A549 (cell line): ENCODE results near the gene CCND2. TPM values are rescaled to one million over a fixed set of nuclear protein-coding genes. Genes with fewer than 3 reads are reported as not detected.

Experiments
- ATAC-seq, 2 experiments: fragments of 200-7000 bp in 1 of 2; fragments of >200 bp in 1 of 2; cut with Nextera tagmentation in 1 of 2; cut with Tn5 transposase in 1 of 2; 3 replicates each; pipeline versions ENCODE4 v1.8.0 to v1.9.1; 2018 to 2020; ENCODE audit warnings: mild to moderate bottlenecking in 1 of 2, moderate library complexity in 1 of 2
- CTCF ChIA-PET: fragments of 300-600 bp; sonication (Branson Sonifier 250); formaldehyde crosslinking; extraction: SDS; loops from one replicate; lab custom pipeline; 2021; ENCODE audit warnings: antibody characterized with exemption, inconsistent platforms; lab: Yijun Ruan, JAX
- POLR2A ChIA-PET: fragments of 350-600 bp; formaldehyde crosslinking; extraction: SDS; loops from one replicate; lab custom pipeline; 2021; ENCODE audit warnings: antibody characterized with exemption, inconsistent platforms; lab: Yijun Ruan, JAX
- DNase-seq, 2 experiments: peaks; one replicate each; pipeline versions ENCODE4 v3.0.0 to v3.0.0-alpha.2; 2011 to 2016; ENCODE audit warnings: low read depth in 1 of 2, low spot score in 1 of 2
- FAIRE-seq: peaks from 2 replicates; lab custom pipeline; 2011; peaks lifted over from hg19 to GRCh38; lab: Jason Lieb, UNC
- H3K27ac ChIP-seq, 2 experiments: fragments of >200 bp; sonication (Bioruptor Twin); formaldehyde crosslinking; 3 replicates each; pipeline ENCODE4 v1.5.1; 2016 to 2017
- H3K4me1 ChIP-seq: fragments of >200 bp; sonication (Bioruptor Twin); formaldehyde crosslinking; 3 replicates; pipeline ENCODE4 v1.6.1; 2016
- H3K4me2 ChIP-seq: fragments of >200 bp; sonication (Bioruptor Twin); formaldehyde crosslinking; 3 replicates; pipeline ENCODE4 v1.6.1; 2016
- H3K4me3 ChIP-seq: fragments of >200 bp; sonication (Bioruptor Twin); formaldehyde crosslinking; 3 replicates; pipeline ENCODE4 v1.5.1; 2016
- H3K9me3 ChIP-seq: fragments of >200 bp; sonication (Bioruptor Twin); formaldehyde crosslinking; 3 replicates; pipeline ENCODE4 v1.6.1; 2016
- CEBPB ChIP-seq, 2 experiments: fragments of >200 bp in 1 of 2; sonication (Bioruptor Twin) in 1 of 2; formaldehyde crosslinking in 1 of 2; IDR thresholded peaks; 2 replicates each; pipeline ENCODE4 v1.6.1; 2012 to 2016
- CHD4 ChIP-seq: fragments of 200-600 bp; sonication (generic); IDR thresholded peaks from 2 replicates; pipeline ENCODE4 v1.6.1; 2016; ENCODE audit warnings: antibody characterized with exemption, mild to moderate bottlenecking, borderline replicate concordance
- ESRRA ChIP-seq: fragments of 150-350 bp; IDR thresholded peaks from 2 replicates; pipeline ENCODE4 v1.6.1; 2014; ENCODE audit warnings: mild to moderate bottlenecking, low read length, borderline replicate concordance
- FOSB ChIP-seq: fragments of 250-450 bp; sonication (Bioruptor Pico); IDR thresholded peaks from 2 replicates; pipeline ENCODE4 v1.5.0; 2020; ENCODE audit warnings: mild to moderate bottlenecking, moderate library complexity
- HDAC2 ChIP-seq: fragments of 200-600 bp; sonication (generic); IDR thresholded peaks from 2 replicates; pipeline ENCODE4 v1.6.1; 2016
- HOXB13 ChIP-seq: fragments of 250-450 bp; sonication (Bioruptor Pico); IDR thresholded peaks from 2 replicates; pipeline ENCODE4 v1.5.0; 2020; ENCODE audit warnings: low read depth, mild to moderate bottlenecking, moderate library complexity
- KDM1A ChIP-seq: fragments of 200-600 bp; sonication (generic); IDR thresholded peaks from 2 replicates; pipeline ENCODE4 v1.6.1; 2016; ENCODE audit warnings: low read depth, mild to moderate bottlenecking
- NPAS2 ChIP-seq: fragments of 250-450 bp; sonication (Bioruptor Pico); IDR thresholded peaks from 2 replicates; pipeline ENCODE4 v1.8.0; 2022; ENCODE audit warnings: mild to moderate bottlenecking, moderate library complexity, borderline replicate concordance
- POLR2AphosphoS2 ChIP-seq: conservative IDR thresholded peaks from 2 replicates; pipeline ENCODE4 v1.6.1; 2012; ENCODE audit warnings: low read length, improper control_type of control experiment, inconsistent platforms
- RARB ChIP-seq: fragments of 250-450 bp; sonication (Bioruptor Pico); IDR thresholded peaks from 2 replicates; pipeline ENCODE4 v1.8.0; 2021; ENCODE audit warnings: mild to moderate bottlenecking, moderate library complexity
- RFX5 ChIP-seq: fragments of 450-650 bp; IDR thresholded peaks from 2 replicates; pipeline ENCODE4 v1.7.1; 2014; ENCODE audit warnings: antibody characterized with exemption, mild to moderate bottlenecking, moderate library complexity
- ZC3H11A ChIP-seq: fragments of 450-650 bp; IDR thresholded peaks from 2 replicates; pipeline ENCODE4 v1.6.1; 2014; ENCODE audit warnings: antibody characterized with exemption, mild to moderate bottlenecking
- ZFP36 ChIP-seq: fragments of 450-650 bp; IDR thresholded peaks from 2 replicates; pipeline ENCODE4 v1.6.1; 2014; ENCODE audit warnings: borderline replicate concordance; ENCODE audit not compliant: partially characterized antibody
- WGBS: methylation state at CpG from one replicate; pipeline ENCODE4 v1.1.6; 2017; ENCODE audit errors: missing lambda C conversion rate; 5-methylcytosine and 5-hydroxymethylcytosine counted together
- polyA plus RNA-seq, 4 experiments: library from polyadenylated mRNA; depleted of rRNA in 3 of 4; stranded (reverse); fragments of >200 nt; fragmentation: RNase III in 1 of 4; extraction: RNeasy Plus Mini Kit Qiagen cat#74134 plus additional on column Dnase treatment in 1 of 4; gene quantifications; 2 replicates in 3 of 4; 3 replicates in 1 of 4; pipeline ENCODE4 v1.2.3, GENCODE V29; 2011 to 2017
- TF ChIP-seq, protein P1 (sequence below): fragments of >200 bp; sonication (Bioruptor Twin); formaldehyde crosslinking; IDR thresholded peaks from 3 replicates; pipeline ENCODE4 v1.6.1; 2016
- TF ChIP-seq, protein P2 (sequence below): fragments of 250-450 bp; sonication (Bioruptor Pico); IDR thresholded peaks from 2 replicates; pipeline ENCODE4 v1.5.0; 2020; ENCODE audit warnings: low read depth, mild to moderate bottlenecking, moderate library complexity
- TF ChIP-seq, protein P3 (sequence below): fragments of >200 bp; sonication (Bioruptor Twin); formaldehyde crosslinking; IDR thresholded peaks from 2 replicates; pipeline ENCODE4 v1.6.1; 2016
- TF ChIP-seq, protein P4 (sequence below): IDR thresholded peaks from 2 replicates; pipeline ENCODE4 v1.6.1; 2012; ENCODE audit warnings: low read depth, borderline replicate concordance
- TF ChIP-seq, protein P5 (sequence below): fragments of 250-450 bp; sonication (Bioruptor Pico); IDR thresholded peaks from 2 replicates; pipeline ENCODE4 v1.5.0; 2021; ENCODE audit warnings: mild to moderate bottlenecking, moderate library complexity, borderline replicate concordance

Gene CCND2
- polyA plus RNA-seq, 2 of the 4 experiments (the other 2 are of a cell fraction), result 0.18 TPM; not detected in 1

DNA sequence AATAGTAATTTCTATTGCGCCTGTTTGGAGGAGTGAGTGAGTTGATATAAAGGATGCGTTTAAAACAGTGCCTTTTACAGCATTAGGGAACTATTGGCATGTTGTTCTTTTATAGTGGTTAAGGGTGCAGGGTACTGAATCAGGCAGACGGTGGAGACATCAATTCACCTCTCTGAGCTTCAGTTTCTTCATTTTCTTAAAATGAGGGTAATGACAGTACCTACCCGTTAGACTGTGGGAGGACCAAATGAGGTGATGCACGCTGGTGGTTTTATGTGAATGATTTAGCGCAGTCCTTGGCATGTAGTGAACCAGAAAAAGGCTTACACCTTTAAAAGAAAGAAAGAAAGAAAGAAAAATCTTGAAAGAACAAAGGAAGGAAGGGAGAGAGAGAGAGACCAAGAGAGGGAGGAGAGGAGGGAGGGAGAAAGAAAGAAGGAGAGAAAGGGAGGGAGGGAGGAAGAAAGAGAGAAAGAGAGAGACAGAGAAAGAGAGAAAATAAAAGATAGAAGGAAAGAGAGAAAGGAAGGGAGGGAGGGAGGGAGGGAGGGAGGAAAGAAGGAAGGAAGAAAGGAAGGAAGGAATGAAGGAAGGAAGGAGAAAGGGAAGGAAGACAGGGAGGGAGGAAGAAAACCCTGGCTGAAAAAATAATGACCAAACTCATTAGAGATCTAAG lies 22.2 kb upstream of the CCND2 start (continued):
- TF ChIP-seq, protein P1, sequence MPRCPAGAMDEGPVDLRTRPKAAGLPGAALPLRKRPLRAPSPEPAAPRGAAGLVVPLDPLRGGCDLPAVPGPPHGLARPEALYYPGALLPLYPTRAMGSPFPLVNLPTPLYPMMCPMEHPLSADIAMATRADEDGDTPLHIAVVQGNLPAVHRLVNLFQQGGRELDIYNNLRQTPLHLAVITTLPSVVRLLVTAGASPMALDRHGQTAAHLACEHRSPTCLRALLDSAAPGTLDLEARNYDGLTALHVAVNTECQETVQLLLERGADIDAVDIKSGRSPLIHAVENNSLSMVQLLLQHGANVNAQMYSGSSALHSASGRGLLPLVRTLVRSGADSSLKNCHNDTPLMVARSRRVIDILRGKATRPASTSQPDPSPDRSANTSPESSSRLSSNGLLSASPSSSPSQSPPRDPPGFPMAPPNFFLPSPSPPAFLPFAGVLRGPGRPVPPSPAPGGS, result no peak
- TF ChIP-seq KDM1A, result no peak
- TF ChIP-seq, protein P2, sequence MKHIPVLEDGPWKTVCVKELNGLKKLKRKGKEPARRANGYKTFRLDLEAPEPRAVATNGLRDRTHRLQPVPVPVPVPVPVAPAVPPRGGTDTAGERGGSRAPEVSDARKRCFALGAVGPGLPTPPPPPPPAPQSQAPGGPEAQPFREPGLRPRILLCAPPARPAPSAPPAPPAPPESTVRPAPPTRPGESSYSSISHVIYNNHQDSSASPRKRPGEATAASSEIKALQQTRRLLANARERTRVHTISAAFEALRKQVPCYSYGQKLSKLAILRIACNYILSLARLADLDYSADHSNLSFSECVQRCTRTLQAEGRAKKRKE (CRISPR knock-in tag), result no peak

DNA sequence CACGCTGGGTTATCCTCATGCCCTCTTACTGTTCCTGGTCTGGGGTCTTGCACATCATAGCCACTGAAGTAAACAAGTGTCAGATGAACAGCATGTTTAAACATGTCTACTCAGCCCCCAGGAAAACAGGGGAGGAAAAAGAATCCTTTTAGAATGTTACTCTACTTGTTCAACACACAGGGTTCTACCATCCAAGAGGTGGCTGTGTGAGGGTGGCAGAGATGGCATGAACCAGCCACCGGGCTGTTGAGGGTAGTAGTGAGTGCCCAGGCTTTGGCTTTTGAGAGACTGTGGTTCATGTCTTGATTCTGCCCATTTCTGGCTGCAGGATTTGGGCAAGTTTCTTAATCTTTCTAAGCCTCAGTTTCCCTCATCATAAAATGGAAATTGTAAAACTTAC lies 21.6 kb upstream of the CCND2 start:
- no peak for TF ChIP-seq ESRRA
- no peak for TF ChIP-seq CEBPB (IDR thresholded peaks at IDR 0.05)
- Histone ChIP-seq H3K9me3 (no peaks in the 10 kb centered on the region), H3K4me3 (no peak overlapping the region), H3K4me1 (no peaks in the 10 kb centered on the region), H3K4me2 (no peak overlapping the region), H3K27ac (no peak overlapping the region)
- no peak for DNase-seq
- CTCF ChIA-PET, result interaction anchor here (0.6 kb wide), 1 partner anchor 216 kb away, joined by 3 read pairs; no protein-coding TSS in a partner anchor
- 2% methylated on average over 2 of the region's 2 CpGs for WGBS
- no peak for ATAC-seq
- POLR2A ChIA-PET, result no interaction called here
- no peak for FAIRE-seq

DNA sequence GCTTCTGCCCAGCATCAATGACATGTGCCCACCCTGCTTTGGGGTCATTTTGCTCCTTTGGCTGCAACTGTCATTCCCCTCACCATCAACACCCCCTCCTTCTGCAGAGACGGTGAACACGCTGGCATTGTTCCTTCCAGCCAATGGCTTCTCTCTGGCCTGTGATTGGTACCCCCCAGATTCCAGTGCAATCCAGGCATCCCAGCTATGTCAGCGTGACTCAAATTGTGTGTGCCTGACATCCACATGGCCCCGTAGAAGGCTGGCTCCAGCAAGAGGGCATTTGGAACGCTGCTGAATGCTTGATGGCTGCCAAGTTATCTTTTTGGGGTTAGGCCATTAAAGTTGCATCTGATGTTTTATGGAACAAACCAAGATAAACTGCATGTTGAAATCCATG lies 21.0 kb upstream of the CCND2 start:
- H3K4me3 ChIP-seq, result no peak overlapping the region
- H3K9me3 ChIP-seq, result no peaks in the 10 kb centered on the region
- no peak overlapping the region for H3K4me2 ChIP-seq
- no peaks in the 10 kb centered on the region for H3K4me1 ChIP-seq
- POLR2A ChIA-PET, result no interaction called here
- TF ChIP-seq FOSB (CRISPR knock-in tag) (no peak), NPAS2 (CRISPR knock-in tag) (no peak), KDM1A (no peak), ZC3H11A (no peak), CHD4 (no peak)
- ATAC-seq (no peak), FAIRE-seq (no peak), DNase-seq (no peak)
- CTCF ChIA-PET, result interaction anchor here (0.6 kb wide), 1 partner anchor 217 kb away, joined by 3 read pairs; no protein-coding TSS in a partner anchor
- WGBS, result 5% methylated on average over 5 of the region's 5 CpGs
- H3K27ac ChIP-seq, result no peak overlapping the region

DNA sequence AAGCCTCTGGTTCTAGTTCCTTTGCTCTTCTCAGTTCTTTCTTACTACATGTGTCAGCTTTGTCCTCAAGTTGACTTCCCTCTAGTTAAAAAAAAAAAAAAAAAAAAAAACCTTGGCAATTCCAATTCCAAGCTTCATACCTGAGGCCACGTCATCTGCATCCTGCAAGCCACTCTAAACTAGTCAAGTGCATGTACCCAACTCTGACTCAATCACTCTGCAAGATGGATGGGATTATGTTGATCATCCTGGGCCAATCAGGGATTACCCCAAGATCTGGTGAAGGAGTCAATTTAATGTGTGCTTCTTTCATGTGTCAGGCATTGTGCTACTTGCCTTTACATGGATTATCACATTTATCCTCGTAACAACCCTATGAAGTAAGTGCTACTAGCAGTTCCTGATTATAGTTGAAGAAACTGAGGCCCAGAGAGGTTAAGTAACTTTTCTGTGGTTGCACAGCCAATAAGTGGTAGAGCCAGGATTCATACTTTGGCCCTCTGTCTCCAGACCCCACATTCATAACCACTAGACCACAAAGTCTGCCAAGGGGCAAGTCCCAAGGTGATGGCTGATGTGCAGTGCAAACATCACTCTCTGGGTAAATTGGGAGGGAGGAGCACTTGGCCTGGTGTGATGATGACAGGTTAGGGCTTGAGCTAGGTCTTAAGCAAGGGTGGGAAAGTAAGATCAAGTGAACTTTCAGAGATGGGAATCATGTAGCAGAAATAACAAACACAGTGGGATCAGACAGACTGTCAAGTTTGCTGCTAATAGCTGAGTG lies 17.3 kb upstream of the CCND2 start:
- Histone ChIP-seq H3K4me3 (no peak overlapping the region), H3K27ac (no peak overlapping the region), H3K4me1 (no peaks in the 10 kb centered on the region), H3K9me3 (peaks cover 4% of the 10 kb centered on the region; the same call in 1 of the 3 replicates), H3K4me2 (no peak overlapping the region)
- ChIA-PET CTCF (interaction anchor here (0.6 to 1.5 kb wide), 3 partner anchors 21 to 370 kb away, joined by 3 to 4 read pairs (median 4); no protein-coding TSS in a partner anchor), POLR2A (no interaction called here)
- DNase-seq, result no peak
- WGBS, result 0% methylated on average over 2 of the region's 2 CpGs
- no peak for FAIRE-seq
- ATAC-seq, result no peak
- TF ChIP-seq HDAC2 (no peak), ZC3H11A (no peak), RFX5 (no peak), POLR2AphosphoS2 (no peak), ZFP36 (no peak), HOXB13 (no peak), RARB (CRISPR knock-in tag) (no peak)
- TF ChIP-seq, protein P3, sequence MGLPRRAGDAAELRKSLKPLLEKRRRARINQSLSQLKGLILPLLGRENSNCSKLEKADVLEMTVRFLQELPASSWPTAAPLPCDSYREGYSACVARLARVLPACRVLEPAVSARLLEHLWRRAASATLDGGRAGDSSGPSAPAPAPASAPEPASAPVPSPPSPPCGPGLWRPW, result no peak
- TF ChIP-seq, protein P4, sequence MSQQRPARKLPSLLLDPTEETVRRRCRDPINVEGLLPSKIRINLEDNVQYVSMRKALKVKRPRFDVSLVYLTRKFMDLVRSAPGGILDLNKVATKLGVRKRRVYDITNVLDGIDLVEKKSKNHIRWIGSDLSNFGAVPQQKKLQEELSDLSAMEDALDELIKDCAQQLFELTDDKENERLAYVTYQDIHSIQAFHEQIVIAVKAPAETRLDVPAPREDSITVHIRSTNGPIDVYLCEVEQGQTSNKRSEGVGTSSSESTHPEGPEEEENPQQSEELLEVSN, result no peak
- TF ChIP-seq, protein P5, sequence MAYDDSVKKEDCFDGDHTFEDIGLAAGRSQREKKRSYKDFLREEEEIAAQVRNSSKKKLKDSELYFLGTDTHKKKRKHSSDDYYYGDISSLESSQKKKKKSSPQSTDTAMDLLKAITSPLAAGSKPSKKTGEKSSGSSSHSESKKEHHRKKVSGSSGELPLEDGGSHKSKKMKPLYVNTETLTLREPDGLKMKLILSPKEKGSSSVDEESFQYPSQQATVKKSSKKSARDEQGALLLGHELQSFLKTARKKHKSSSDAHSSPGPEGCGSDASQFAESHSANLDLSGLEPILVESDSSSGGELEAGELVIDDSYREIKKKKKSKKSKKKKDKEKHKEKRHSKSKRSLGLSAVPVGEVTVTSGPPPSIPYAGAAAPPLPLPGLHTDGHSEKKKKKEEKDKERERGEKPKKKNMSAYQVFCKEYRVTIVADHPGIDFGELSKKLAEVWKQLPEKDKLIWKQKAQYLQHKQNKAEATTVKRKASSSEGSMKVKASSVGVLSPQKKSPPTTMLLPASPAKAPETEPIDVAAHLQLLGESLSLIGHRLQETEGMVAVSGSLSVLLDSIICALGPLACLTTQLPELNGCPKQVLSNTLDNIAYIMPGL (CRISPR knock-in tag), result no peak
- TF ChIP-seq, all 56 proteins: peak for 0
